Measurements from ENCODE around the gene ZSCAN10. TPM values are rescaled to one million over a fixed set of nuclear protein-coding genes. Genes with fewer than 3 reads are reported as not detected.
"Not testable (repeated sequence)": the region's sequence is repeated elsewhere in the genome, so short reads cannot be mapped to it uniquely, and the experiment has no call there.

Gene ZSCAN10
- total RNA-seq, 1 donor from 2014 or later: not detected

DNA sequence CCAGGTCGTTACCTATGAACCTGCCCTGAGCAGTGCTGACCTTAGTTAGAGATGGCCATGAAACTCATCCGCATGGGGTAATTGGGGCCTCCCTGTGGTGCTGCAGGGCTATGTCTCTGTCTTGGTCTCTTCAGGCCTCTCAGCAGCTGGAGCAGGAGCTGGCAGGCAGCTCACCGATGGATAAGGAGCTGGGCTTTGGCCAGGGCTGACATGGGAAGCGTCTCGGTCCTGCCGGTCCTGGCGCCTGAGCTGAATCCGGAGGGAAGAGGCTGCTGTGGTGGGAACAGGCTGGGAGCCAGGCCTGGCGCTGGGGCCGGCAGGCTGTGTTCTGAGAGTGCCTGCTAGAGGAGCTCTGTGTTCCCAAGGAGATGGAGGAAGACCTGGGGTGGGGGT, 23.6 kb downstream of the ZSCAN10 start:
- Histone ChIP-seq H3K36me3 (ENCODE audit: control insufficient read depth, insufficient read depth, low read length) (no peaks in the 10 kb centered on the region), H3K4me3 (ENCODE audit: low read depth, low read length) (no peak overlapping the region), H3K27me3 (ENCODE audit: control insufficient read depth, insufficient read depth, low read length) (peaks cover 9% of the 10 kb centered on the region)
- no peak for DNase-seq (ENCODE audit: low read depth)
- TF ChIP-seq, protein P1, sequence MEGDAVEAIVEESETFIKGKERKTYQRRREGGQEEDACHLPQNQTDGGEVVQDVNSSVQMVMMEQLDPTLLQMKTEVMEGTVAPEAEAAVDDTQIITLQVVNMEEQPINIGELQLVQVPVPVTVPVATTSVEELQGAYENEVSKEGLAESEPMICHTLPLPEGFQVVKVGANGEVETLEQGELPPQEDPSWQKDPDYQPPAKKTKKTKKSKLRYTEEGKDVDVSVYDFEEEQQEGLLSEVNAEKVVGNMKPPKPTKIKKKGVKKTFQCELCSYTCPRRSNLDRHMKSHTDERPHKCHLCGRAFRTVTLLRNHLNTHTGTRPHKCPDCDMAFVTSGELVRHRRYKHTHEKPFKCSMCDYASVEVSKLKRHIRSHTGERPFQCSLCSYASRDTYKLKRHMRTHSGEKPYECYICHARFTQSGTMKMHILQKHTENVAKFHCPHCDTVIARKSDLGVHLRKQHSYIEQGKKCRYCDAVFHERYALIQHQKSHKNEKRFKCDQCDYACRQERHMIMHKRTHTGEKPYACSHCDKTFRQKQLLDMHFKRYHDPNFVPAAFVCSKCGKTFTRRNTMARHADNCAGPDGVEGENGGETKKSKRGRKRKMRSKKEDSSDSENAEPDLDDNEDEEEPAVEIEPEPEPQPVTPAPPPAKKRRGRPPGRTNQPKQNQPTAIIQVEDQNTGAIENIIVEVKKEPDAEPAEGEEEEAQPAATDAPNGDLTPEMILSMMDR (IDR thresholded peaks at IDR 0.05; ENCODE audit: insufficient read depth, low read length, poor library complexity, severe bottlenecking): no peak

DNA sequence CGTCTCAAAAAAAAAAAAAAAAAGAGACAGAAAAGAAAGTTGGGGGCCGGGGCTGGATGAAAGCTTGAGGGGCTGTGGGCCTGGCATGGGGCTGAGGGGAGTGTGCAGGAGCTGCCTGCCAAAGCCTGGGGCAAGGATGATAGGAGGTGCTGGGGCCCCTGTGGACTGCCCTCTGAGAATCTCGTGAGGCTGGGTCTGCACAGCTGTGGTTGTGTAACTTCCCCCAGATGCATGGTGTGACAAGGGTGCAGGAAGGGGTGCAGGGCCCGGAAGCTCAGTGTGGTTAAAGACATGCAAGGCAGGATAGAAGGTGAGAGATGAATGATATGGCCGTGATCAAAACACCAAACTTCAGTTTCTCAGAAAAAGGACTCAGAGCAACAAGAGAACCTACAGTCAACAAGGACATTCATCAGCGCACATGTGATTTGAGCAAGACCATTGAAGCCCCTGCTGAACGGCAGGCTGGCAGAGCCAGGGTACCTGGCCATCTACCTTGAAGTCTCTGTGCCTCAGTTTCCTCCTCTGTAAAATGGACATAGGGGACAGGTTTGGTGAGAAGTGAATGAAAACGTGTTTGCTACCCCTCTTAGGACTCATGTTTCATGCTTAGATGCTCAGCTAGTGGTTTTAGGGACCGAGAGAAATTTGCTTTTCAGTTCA, 24.1 kb downstream of the ZSCAN10 start:
- no peak for DNase-seq (ENCODE audit: low read depth)
- peaks cover 9% of the 10 kb centered on the region for H3K27me3 ChIP-seq (ENCODE audit: control insufficient read depth, insufficient read depth, low read length)
- no peaks in the 10 kb centered on the region for H3K36me3 ChIP-seq (ENCODE audit: control insufficient read depth, insufficient read depth, low read length)
- TF ChIP-seq, protein P1 (IDR thresholded peaks at IDR 0.05; ENCODE audit: insufficient read depth, low read length, poor library complexity, severe bottlenecking): no peak
- no peak overlapping the region for H3K4me3 ChIP-seq (ENCODE audit: low read depth, low read length)

GRCh38 chr16:3073448-3073847, 25.6 kb downstream of the ZSCAN10 start:
- Histone ChIP-seq H3K4me3 (ENCODE audit: low read depth, low read length) (no peak overlapping the region), H3K27me3 (ENCODE audit: control insufficient read depth, insufficient read depth, low read length) (peaks cover 9% of the 10 kb centered on the region), H3K36me3 (ENCODE audit: control insufficient read depth, insufficient read depth, low read length) (no peaks in the 10 kb centered on the region)
- no peak for DNase-seq (ENCODE audit: low read depth)
- TF ChIP-seq, protein P1 (IDR thresholded peaks at IDR 0.05; ENCODE audit: insufficient read depth, low read length, poor library complexity, severe bottlenecking): no peak

- not testable (repeated sequence) for DNase-seq (ENCODE audit: low read depth); H3K27me3 ChIP-seq (ENCODE audit: control insufficient read depth, insufficient read depth, low read length); H3K36me3 ChIP-seq (ENCODE audit: control insufficient read depth, insufficient read depth, low read length); H3K4me3 ChIP-seq (ENCODE audit: low read depth, low read length)
Observed at GRCh38 chr16:3072576-3073263, 26.4 kb downstream of the ZSCAN10 start.

DNA sequence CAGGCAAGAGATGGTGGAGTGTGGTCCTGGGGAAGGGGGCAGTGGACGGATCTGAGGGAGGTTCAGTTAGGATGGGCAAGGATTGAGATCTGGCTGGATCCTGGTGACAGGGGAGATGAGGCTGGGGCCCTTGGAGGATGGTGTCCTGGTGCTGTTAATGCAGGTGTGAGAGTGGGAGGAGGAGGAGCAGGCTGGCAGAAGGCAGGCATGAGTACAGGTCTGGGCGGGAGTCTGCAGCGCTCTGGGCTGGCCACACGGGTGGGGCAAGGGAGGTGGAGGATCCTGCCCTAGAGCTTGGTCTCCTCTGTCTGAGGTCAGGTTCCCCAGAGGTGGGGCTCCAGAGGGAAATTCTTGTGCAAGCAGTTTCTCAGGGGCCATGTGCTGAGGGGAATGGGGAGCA, 26.9 kb downstream of the ZSCAN10 start:
- H3K4me3 ChIP-seq (ENCODE audit: low read depth, low read length); DNase-seq (ENCODE audit: low read depth); H3K27me3 ChIP-seq (ENCODE audit: control insufficient read depth, insufficient read depth, low read length); H3K36me3 ChIP-seq (ENCODE audit: control insufficient read depth, insufficient read depth, low read length): not testable (repeated sequence)

DNA sequence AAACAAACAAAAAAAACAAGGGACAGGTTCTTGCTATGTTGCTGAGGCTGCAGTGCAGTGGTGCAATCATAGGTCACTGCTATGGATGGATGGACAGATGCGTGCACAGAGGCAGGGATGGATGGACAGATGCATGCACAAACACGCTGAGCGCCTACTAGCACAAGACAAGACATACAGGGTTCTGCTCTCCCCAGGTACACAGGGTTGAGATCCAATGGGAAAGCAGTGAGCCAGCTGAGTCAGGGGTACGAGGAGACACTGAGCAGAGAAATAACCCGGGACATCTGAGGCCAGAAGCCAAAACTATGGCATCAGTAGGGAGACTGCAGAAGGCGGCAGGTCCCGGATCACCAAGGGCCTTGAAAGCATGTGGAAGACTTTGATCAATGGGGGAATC, 27.4 kb downstream of the ZSCAN10 start:
- Histone ChIP-seq H3K27me3 (ENCODE audit: control insufficient read depth, insufficient read depth, low read length) (peaks cover 7% of the 10 kb centered on the region), H3K4me3 (ENCODE audit: low read depth, low read length) (no peak overlapping the region), H3K36me3 (ENCODE audit: control insufficient read depth, insufficient read depth, low read length) (no peaks in the 10 kb centered on the region)
- TF ChIP-seq, protein P1 (IDR thresholded peaks at IDR 0.05; ENCODE audit: insufficient read depth, low read length, poor library complexity, severe bottlenecking): no peak
- no peak for DNase-seq (ENCODE audit: low read depth)

Data from kidney epithelial cell (primary cell).